ENCODE measurements around the gene ISOC2. TPM values are rescaled to one million over a fixed set of nuclear protein-coding genes. Genes with fewer than 3 reads are reported as not detected.

The ISOC2 gene
- total RNA-seq, 2 experiments from 2014 or later = 29.0 to 29.3 TPM

GRCh38 chr19:55465460-55466240, 4.2 kb upstream of the ISOC2 start:
- TF ChIP-seq, protein P1, sequence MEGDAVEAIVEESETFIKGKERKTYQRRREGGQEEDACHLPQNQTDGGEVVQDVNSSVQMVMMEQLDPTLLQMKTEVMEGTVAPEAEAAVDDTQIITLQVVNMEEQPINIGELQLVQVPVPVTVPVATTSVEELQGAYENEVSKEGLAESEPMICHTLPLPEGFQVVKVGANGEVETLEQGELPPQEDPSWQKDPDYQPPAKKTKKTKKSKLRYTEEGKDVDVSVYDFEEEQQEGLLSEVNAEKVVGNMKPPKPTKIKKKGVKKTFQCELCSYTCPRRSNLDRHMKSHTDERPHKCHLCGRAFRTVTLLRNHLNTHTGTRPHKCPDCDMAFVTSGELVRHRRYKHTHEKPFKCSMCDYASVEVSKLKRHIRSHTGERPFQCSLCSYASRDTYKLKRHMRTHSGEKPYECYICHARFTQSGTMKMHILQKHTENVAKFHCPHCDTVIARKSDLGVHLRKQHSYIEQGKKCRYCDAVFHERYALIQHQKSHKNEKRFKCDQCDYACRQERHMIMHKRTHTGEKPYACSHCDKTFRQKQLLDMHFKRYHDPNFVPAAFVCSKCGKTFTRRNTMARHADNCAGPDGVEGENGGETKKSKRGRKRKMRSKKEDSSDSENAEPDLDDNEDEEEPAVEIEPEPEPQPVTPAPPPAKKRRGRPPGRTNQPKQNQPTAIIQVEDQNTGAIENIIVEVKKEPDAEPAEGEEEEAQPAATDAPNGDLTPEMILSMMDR (IDR thresholded peaks at IDR 0.05) = no peak
- Mint-ChIP-seq H3K36me3 (ENCODE audit: low read depth) (no peaks in the 10 kb centered on the region), H3K4me1 (ENCODE audit: low read depth) (peaks cover 14% of the 10 kb centered on the region), H3K9me3 (no peaks in the 10 kb centered on the region), H3K27me3 (no peaks in the 10 kb centered on the region), H3K27ac (no peak overlapping the region), H3K4me3 (no peak overlapping the region)
- ChIA-PET CTCF (interaction anchor here (1.5 to 4.4 kb wide), 3 partner anchors 12 to 167 kb away, joined by 3 to 77 read pairs (median 38); no protein-coding TSS in a partner anchor), POLR2A (interaction anchor here (0.6 to 0.7 kb wide), 3 partner anchors 36 to 163 kb away, joined by 3 read pairs; no protein-coding TSS in a partner anchor)
- intact Hi-C loops (cut with micrococcal nuclease) = loop anchor here (5.0 kb wide), 1 partner anchor 37 kb away; no protein-coding TSS in a partner anchor
- no peak for DNase-seq
- ATAC-seq = no peak

DNA sequence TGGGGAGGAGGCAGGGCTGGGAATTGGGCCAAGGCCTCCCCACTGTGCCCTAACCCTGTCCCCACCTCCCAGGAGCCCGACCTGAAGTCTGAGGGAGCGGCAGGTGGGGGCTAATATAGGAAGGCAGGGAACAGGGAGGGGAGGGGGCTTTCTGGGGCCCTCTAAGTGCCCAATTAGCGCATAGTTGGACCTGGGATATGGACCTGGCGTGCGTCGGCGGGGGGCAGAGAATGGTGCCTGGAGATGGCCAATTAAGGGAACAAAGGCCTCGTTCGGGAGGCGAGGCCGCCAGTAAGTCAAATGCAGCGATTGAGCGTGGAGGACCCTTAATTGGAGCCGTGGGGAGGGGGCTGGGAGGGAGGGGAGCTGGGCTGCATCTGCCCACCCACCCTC, 3.2 kb upstream of the ISOC2 start, which contains the start of gene C19orf85:
Gene C19orf85, minus strand, starts transcription at position 90 of the 393 bp plus-strand sequence. CDS start 197 bp downstream, outside the sequence.
- no peak for DNase-seq
- ChIA-PET CTCF (interaction anchor here (2.4 kb wide), 1 partner anchor 39 kb away, joined by 11 read pairs; no protein-coding TSS in a partner anchor), POLR2A (no interaction called here)
- intact Hi-C loops (cut with micrococcal nuclease) = loop anchor here (5.0 kb wide), 1 partner anchor 38 kb away; no protein-coding TSS in a partner anchor
- no peaks in the 10 kb centered on the region for H3K36me3 Mint-ChIP-seq (ENCODE audit: low read depth)
- H3K27ac Mint-ChIP-seq = no peak within 1 kb of the TSS
- H3K4me1 Mint-ChIP-seq (ENCODE audit: low read depth) = peaks cover 21% of the 10 kb centered on the region
- ATAC-seq = no peak
- no peaks in the 10 kb centered on the region for H3K27me3 Mint-ChIP-seq
- H3K9me3 Mint-ChIP-seq = no peaks in the 10 kb centered on the region
- no peak within 1 kb of the TSS for H3K4me3 Mint-ChIP-seq
- TF ChIP-seq, protein P1 (IDR thresholded peaks at IDR 0.05) = no peak

- Mint-ChIP-seq H3K9me3 (no peaks in the 10 kb centered on the region), H3K4me1 (ENCODE audit: low read depth) (peaks cover 21% of the 10 kb centered on the region), H3K27ac (no peak overlapping the region), H3K36me3 (ENCODE audit: low read depth) (no peaks in the 10 kb centered on the region), H3K27me3 (no peaks in the 10 kb centered on the region), H3K4me3 (no peak overlapping the region)
- CTCF ChIA-PET = interaction anchor here (2.4 kb wide), 1 partner anchor 40 kb away, joined by 11 read pairs; no protein-coding TSS in a partner anchor
- ATAC-seq (no peak), DNase-seq (no peak)
- TF ChIP-seq, protein P1 (IDR thresholded peaks at IDR 0.05) = no peak
- intact Hi-C loops (cut with micrococcal nuclease) = no loop called here
- POLR2A ChIA-PET = interaction anchor here (1.5 kb wide), 1 partner anchor 37 kb away, joined by 3 read pairs; no protein-coding TSS in a partner anchor
These were observed 2.7 kb upstream of the ISOC2 start for GRCh38 chr19:55464039-55464661.

DNA sequence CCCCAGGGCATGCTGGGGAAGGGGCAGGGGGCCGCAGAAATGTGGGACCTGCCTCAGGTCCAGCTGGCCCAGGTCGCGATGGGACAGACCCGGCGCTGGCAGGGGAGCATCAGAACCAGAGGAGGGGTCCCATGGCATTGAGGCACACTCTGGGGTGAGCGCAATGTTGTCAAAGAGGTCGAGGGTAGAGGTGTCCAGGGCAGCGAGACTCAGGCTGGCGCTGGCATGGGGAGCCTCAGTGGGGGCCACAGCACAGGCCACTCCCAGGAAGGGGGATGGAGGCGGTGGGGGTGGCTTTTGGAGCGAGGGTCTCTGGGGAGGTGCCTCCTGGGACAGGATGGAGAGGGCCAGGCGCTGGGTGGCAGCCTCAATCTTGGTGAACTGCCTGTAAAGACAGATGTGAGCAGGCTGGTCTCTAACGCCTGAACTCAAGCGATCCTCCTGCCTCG, 2.2 kb upstream of the ISOC2 start:
- Mint-ChIP-seq H3K4me1 (ENCODE audit: low read depth) (peaks cover 21% of the 10 kb centered on the region), H3K36me3 (ENCODE audit: low read depth) (no peaks in the 10 kb centered on the region), H3K27me3 (no peaks in the 10 kb centered on the region), H3K27ac (no peak overlapping the region), H3K4me3 (no peak overlapping the region), H3K9me3 (no peaks in the 10 kb centered on the region)
- TF ChIP-seq, protein P1 (IDR thresholded peaks at IDR 0.05) = no peak
- CTCF ChIA-PET = interaction anchor here (2.4 kb wide), 1 partner anchor 40 kb away, joined by 11 read pairs; no protein-coding TSS in a partner anchor
- no peak for ATAC-seq
- POLR2A ChIA-PET = interaction anchor here (1.5 kb wide), 1 partner anchor 38 kb away, joined by 3 read pairs; no protein-coding TSS in a partner anchor
- intact Hi-C loops (cut with micrococcal nuclease) = no loop called here
- no peak for DNase-seq
